Tongue (tissue), 2 donors: ENCODE data around the gene ATF7. TPM values are rescaled to one million over a fixed set of nuclear protein-coding genes. Genes with fewer than 3 reads are reported as not detected.
"Not testable (repeated sequence)": the region's sequence is repeated elsewhere in the genome, so short reads cannot be mapped to it uniquely, and the experiment has no call there.

Experiments
- DNase-seq: peaks from one replicate; pipeline ENCODE4 v3.0.0-alpha.2; 2015
- total RNA-seq: library from RNA; depleted of rRNA; stranded (reverse); fragments of >200 nt; gene quantifications from one replicate; pipeline ENCODE4 v1.2.3, GENCODE V29; 2014

Gene ATF7
- total RNA-seq: 21.1 TPM

DNA sequence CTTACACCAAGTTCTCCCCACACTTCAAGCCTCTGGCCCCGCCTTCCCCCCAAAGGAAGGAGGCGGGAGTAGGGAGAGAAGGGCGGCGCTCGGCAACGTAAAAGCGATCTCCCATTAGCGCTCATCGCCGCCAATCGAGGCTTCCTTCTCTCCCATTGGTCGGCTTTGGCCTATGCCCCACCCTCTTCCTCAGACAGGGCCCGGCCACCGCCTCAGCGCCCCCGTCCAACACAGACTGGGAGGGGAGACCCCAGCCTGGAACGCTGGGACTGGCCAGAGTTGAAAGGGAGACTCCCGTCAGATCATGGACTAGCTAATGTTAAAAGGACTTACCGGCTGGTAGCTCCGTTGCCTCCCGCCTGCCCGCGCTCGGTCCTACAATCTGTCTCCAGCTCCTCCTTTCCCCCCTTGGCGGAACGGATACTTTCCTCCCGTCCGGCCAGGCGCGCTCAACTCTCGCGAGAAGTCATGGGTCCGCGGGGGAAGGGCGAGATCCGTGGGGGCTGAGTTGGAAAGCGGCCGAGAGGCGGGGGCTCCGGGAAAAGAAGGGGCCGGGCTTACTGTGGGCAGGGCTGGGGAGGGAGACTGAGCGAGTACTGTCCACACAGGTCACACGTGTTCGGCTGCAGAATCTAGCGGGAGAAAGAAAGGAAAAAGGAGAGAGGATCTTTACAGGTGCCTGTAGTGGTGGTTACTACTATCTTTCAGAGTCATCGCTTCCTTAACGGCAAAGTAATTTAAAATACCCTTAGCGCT, at the start of gene ATF7:
Gene ATF7 (minus strand): TSS at position 437 of the 756 bp plus-strand sequence. CDS start 25,382 bp downstream, outside the sequence.
- DNase-seq: peak; percentile 99

DNA sequence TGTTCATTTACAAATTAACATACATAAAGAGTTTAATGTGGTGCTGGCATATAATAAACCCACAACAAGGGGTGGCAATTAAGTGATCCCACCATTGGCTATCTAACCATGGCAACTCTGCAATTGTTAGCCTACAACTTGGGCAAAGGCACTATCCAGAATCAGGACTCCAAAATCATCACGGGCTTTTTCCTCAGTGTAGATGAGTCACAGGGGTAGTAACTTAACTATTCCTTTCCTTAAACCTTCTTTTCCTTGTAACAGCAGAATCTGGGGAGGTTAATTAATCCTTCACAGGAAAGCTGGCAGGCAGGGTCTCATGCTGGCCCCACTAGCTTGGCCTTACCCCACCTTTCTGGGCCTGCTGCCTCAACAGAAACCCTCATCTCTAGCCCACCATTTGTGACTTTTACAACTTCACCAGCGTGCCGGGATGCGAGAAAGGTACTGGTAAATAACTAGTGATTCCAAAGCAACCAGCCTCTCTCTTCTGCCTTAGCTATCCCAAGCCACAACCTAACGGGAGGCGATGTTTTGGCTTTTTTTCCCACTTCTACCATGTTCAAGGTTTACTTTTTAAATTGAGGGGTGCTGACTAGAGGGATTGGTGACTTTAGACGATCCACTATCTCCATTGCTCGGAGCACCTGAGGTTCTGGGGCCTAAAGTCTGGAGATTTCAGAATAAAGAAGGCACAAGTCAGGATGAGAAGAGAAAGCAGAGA, 49.0 kb upstream of the ATF7 start:
- DNase-seq: no peak

GRCh38 chr12:53670971-53671370, 44.8 kb upstream of the ATF7 start:
- DNase-seq: no peak

- no peak for DNase-seq
These were observed 44.1 kb upstream of the ATF7 start for GRCh38 chr12:53670308-53670707.

GRCh38 chr12:53667080-53667479, 40.9 kb upstream of the ATF7 start:
- DNase-seq: no peak

DNA sequence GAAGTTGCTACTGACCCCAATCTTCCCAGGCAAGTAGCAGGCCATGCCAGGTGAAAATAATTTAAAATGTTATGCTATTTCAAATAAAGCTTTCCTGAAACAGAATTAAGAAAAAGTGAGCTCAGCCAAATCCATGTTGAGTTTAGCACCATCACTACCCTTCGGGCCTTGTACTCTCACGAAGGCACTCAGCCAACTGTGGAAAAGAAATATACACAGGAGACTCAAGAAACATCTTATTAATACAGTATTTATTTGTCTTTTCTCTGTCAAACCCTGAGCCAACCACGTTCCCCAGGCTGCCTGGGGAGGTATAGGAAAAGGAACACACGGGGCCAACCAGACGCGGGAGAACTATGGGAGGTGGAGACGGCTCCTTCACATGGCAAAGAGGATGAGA, 38.8 kb upstream of the ATF7 start:
- peak; percentile 34 for DNase-seq

DNA sequence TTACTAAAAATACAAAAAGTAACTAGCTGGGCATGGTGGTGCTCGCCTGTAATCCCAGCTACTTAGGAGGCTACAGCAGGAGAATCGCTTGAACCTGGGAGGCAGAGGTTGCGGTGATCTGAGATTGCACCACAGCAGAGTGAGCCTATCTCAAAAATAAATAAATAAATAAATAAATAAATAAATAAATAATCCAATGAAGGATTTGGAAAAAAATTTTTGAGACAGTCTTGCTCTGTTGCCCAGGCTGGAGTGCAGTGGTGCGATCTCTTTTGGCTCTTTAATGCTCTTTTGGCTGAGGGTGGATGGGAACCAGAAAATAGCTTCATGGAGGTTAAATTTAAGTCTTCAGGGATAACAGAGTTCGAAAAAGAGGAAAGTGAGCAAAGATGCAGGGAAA, 38.0 kb upstream of the ATF7 start:
- no peak for DNase-seq

- DNase-seq: peak; percentile 58
These were observed 33.9 kb upstream of the ATF7 start for GRCh38 chr12:53660041-53660440.

DNA sequence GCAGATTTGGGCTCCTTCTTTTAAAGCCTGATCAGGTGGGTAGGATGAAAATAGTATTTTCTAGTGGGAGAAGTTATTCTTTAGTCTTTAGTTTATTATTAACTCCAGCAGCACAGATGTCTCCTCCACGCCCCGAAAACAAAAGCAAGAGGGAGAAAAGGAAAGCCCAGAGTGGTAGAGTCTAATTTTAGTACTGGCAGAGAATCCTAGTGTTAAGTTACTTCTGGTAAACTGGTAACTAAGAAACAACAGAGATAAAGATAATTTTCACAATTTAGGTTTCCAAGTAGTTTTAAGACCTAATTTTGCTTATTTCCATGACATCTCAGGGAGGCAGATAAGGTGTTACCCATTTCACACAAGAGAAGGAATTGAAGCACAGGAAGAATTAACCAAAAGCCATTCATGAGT, 33.4 kb upstream of the ATF7 start:
- DNase-seq: peak; percentile 80

DNA sequence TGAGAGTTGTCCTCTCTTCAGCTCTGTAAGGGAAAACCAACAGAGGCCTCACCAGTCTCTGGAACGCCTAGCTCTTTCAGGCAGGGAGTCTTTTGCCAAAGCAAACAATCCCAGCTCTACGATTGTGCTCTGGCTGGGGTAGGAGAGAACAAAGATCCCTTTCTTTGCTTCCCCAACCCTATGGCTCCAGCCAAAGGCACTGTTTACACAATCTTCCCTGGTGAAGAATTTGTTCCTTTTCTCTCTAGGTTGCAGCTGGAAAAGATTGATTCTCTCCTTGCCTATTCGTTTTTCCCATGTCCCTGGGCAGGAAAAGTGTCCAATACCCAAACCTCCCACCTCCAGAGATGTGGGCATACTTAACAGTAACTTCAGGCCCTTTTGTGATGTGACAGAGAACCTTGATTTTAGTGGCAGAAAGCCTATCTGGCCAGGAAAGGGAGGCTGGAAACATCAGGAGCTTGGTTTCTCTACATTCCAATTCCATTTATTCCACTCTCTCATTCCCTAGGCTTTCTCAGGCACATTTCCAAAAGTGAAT, 32.9 kb upstream of the ATF7 start:
- peak; percentile 92 for DNase-seq

GRCh38 chr12:53657041-53657440, 30.9 kb upstream of the ATF7 start:
- peak; percentile 18 for DNase-seq

GRCh38 chr12:53653595-53653994, 27.4 kb upstream of the ATF7 start:
- DNase-seq: no peak

DNA sequence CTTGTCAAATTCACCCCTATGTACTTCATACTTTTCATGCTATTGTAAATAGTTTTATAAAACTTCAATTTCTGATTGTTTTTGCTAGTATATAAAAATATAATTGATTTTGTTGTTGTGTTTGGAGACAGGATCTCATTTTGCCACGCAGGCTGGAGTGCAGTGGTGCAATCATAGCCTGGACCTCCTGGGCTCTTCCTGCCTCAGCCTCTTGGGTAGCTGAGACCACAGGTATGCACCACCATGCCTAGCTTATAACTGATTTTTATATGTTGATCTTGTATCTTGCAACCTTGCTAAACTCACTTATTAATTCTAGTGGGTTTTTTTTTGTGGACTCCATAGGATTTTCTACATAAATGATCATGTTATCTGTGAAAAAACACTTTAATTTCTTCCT, 26.2 kb upstream of the ATF7 start:
- DNase-seq: no peak

- DNase-seq: no peak
These were observed 25.6 kb upstream of the ATF7 start for GRCh38 chr12:53651737-53652136.

GRCh38 chr12:53646300-53646699, 20.1 kb upstream of the ATF7 start:
- not testable (repeated sequence) for DNase-seq

- DNase-seq: peak; percentile 44
These were observed 19.0 kb upstream of the ATF7 start for GRCh38 chr12:53645165-53645564.

DNA sequence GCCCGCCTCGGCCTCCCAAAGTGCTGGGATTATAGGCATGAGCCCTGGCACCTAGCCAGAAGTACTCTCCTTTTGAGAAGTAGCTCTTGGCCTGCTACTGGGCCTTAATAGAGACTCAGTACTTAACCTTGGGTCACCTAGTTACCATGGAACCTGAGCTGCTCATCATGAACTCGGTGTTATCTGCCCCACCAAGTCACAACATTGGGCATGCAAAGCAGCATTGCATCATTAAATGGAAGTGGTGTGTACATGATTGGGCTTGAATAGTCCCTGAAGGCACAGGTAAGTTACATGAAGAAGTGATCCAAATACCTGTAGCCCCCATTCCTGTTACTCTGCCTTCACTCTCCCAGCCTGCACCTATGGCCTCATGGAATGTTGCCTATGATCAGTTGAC, 18.0 kb upstream of the ATF7 start:
- DNase-seq: no peak

- DNase-seq: no peak
These were observed 17.2 kb upstream of the ATF7 start for GRCh38 chr12:53643232-53643979.

DNA sequence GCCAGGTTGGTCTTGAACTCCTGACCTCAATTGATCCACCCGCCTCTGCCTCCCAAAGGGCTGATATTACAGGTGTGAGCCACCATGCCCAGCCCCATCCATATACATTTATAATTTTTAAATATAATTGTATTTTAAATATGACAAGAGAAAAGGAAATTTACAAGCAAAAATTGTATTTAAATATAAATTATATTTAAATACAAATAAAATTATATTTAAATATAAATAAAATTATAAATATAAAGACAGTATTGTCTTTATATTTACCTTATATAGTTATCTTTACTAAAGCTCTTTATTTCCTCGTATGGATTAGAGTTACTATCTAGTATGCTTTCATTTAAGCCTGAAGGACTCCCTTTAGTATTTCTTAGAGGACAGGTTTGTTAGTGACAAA, 11.9 kb upstream of the ATF7 start:
- DNase-seq: no peak

- no peak for DNase-seq
These were observed 10.5 kb upstream of the ATF7 start for GRCh38 chr12:53636641-53637040.

GRCh38 chr12:53635708-53636107, 9.5 kb upstream of the ATF7 start:
- DNase-seq: not testable (repeated sequence)

GRCh38 chr12:53631721-53632120, 5.5 kb upstream of the ATF7 start:
- no peak for DNase-seq

DNA sequence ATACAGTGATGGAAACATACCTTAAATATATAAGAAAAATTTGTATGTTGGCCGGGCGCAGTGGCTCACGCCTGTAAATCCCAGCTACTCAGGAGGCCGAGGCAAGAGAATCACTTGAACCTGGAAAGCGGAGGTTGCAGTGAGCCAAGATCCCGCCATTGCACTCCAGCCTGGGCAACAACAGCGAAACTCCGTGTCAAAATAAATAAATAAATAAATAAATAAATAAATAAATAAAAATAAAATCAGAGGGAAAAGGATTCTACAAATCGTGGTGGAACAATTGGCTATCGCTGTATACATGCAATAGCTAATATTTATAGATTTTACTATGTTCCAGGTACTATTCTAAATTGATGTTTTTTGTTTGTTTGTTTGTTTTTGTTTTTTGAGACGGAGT, 1.7 kb upstream of the ATF7 start:
- no peak for DNase-seq
